Activated CD8-positive, alpha-beta T cell treated with anti-CD3 and anti-CD28 coated beads for 36 hours (primary cell): Measurements from ENCODE around the gene DDX4. TPM values are rescaled to one million over a fixed set of nuclear protein-coding genes. Genes with fewer than 3 reads are reported as not detected.
A peak's percentile ranks its signal among the peaks of the same experiment; 100 is the strongest.

Experiments used
- ATAC-seq: fragments of 200-7000 bp; cut with Tn5 transposase; one replicate; pipeline ENCODE4 v1.10.0; 2021; ENCODE audit warnings: mild to moderate bottlenecking, moderate library complexity
- CTCF ChIA-PET: fragments of 350-600 bp; sonication (Branson Sonifier 250); formaldehyde crosslinking; loops from one replicate; lab custom pipeline; 2021; ENCODE audit warnings: antibody characterized with exemption; lab: Charles Lee
- POLR2A ChIA-PET: fragments of 350-600 bp; sonication (Branson Sonifier 250); formaldehyde crosslinking; loops from one replicate; lab custom pipeline; 2021; ENCODE audit warnings: antibody characterized with exemption; lab: Charles Lee
- DNase-seq: peaks from one replicate; pipeline ENCODE4 v3.0.0-alpha.2; 2020
- H3K27ac Mint-ChIP-seq: one replicate; pipeline ENCODE4 v1.8.0; 2021; ENCODE audit warnings: mild to moderate bottlenecking, mixed read lengths
- H3K27me3 Mint-ChIP-seq: one replicate; pipeline ENCODE4 v1.8.0; 2021; ENCODE audit warnings: mixed read lengths
- H3K36me3 Mint-ChIP-seq: one replicate; pipeline ENCODE4 v1.8.0; 2021; ENCODE audit warnings: low read depth, mixed read lengths
- H3K4me1 Mint-ChIP-seq: one replicate; pipeline ENCODE4 v1.8.0; 2021; ENCODE audit warnings: low read depth, mixed read lengths
- H3K4me3 Mint-ChIP-seq: one replicate; pipeline ENCODE4 v1.8.0; 2021; ENCODE audit warnings: mild to moderate bottlenecking, moderate library complexity, mixed read lengths
- H3K9me3 Mint-ChIP-seq: one replicate; pipeline ENCODE4 v1.8.0; 2021; ENCODE audit warnings: mixed read lengths
- CTCF ChIP-seq: fragments of 200-600 bp; IDR thresholded peaks from one replicate; pipeline ENCODE4 v1.8.0; 2022; ENCODE audit warnings: antibody characterized with exemption, mild to moderate bottlenecking
- intact Hi-C: fragments of 100-400 bp; cut with micrococcal nuclease; formaldehyde crosslinking; loops from one replicate; pipeline ENCODE4 v1.10.0; 2022
- total RNA-seq, 2 experiments: library from RNA; stranded (reverse); gene quantifications; one replicate each; pipeline ENCODE4 v1.2.3, GENCODE V29; 2021

The DDX4 gene
- total RNA-seq, 2 experiments from 2014 or later: not detected

DNA sequence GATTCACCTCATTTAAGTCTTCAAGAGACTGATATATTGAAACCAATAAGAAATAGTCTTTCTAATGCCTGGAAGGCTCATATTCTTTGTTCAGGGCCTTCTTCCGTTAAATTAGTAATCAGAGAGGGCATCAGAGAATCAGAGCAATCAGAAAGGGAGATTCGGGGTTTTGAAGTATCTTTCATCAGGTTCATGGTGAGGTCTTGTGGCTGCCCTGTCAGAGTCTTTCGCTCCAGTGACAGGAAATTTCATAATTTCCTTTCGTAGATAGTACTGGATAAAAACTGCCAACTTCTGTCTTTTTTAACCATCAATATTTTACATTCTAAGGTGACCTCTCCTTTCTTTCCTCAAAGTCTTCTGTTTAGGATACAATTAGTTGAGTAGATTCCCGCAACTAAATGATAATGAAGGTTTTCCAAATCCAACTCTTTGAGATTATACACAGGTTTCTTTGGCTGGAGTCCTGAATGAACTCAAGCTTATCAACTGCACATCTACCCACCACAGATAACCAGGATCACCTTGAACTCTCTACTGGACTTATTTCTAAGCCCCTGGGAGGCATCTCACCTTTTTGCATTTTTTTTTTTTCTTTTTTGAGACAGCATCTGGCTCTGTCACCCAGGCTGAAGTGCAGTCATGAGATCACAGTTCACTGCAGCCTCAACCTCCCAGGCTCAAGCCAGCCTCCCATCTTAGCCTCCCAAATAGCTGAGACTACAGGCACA lies 118.8 kb downstream of the DDX4 start:
- peak; percentile 30 for DNase-seq
- POLR2A ChIA-PET: interaction anchor here (1.7 kb wide), 1 partner anchor 9 kb away, joined by 6 read pairs; no protein-coding TSS in a partner anchor
- no peak for TF ChIP-seq CTCF
- H3K27me3 Mint-ChIP-seq: no peaks in the 10 kb centered on the region
- H3K4me1 Mint-ChIP-seq: peaks cover 23% of the 10 kb centered on the region
- intact Hi-C loops: no loop called here
- peak; percentile 72 for ATAC-seq
- H3K4me3 Mint-ChIP-seq: no peak overlapping the region
- peaks cover 4% of the 10 kb centered on the region for H3K9me3 Mint-ChIP-seq
- CTCF ChIA-PET: no interaction called here
- no peaks in the 10 kb centered on the region for H3K36me3 Mint-ChIP-seq
- peak overlapping the region; percentile 55 for H3K27ac Mint-ChIP-seq

GRCh38 chr5:55857247-55857640 lies 119.4 kb downstream of the DDX4 start:
- no peak for DNase-seq
- no peak for TF ChIP-seq CTCF
- ChIA-PET POLR2A (interaction anchor here (1.7 kb wide), 1 partner anchor 8 kb away, joined by 6 read pairs; no protein-coding TSS in a partner anchor), CTCF (interaction anchor here (1.2 kb wide), 1 partner anchor 12 kb away, joined by 3 read pairs; no protein-coding TSS in a partner anchor)
- Mint-ChIP-seq H3K27me3 (no peaks in the 10 kb centered on the region), H3K4me1 (peaks cover 23% of the 10 kb centered on the region), H3K4me3 (no peak overlapping the region), H3K36me3 (no peaks in the 10 kb centered on the region), H3K27ac (no peak overlapping the region), H3K9me3 (peaks cover 4% of the 10 kb centered on the region)
- no peak for ATAC-seq
- intact Hi-C loops: no loop called here

DNA sequence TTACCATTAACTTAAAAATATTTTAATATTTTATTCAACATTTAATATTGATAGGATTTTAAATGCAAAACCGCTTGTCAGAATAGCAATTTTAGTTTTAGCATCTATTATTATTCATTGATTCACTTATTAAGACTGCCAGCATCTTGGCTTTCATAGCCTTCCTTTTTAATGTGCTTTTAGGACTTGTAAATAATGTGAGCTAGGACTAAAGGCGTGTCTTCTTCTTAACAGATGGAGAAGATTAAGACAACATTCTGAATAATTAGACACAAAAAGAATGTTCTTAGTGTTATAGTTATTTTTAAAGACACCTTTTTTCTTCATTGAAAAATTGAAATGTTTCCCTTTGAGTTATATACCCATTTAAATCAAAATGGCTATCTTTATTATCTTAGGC lies 120.2 kb downstream of the DDX4 start:
- Mint-ChIP-seq H3K4me1 (peaks cover 23% of the 10 kb centered on the region), H3K27ac (no peak overlapping the region), H3K9me3 (peaks cover 4% of the 10 kb centered on the region), H3K36me3 (no peaks in the 10 kb centered on the region), H3K27me3 (no peaks in the 10 kb centered on the region), H3K4me3 (no peak overlapping the region)
- DNase-seq (no peak), ATAC-seq (no peak)
- intact Hi-C loops: no loop called here
- TF ChIP-seq CTCF: no peak
- ChIA-PET CTCF (interaction anchor here (1.2 kb wide), 1 partner anchor 11 kb away, joined by 3 read pairs; no protein-coding TSS in a partner anchor), POLR2A (no interaction called here)

GRCh38 chr5:55860288-55860687 lies 122.4 kb downstream of the DDX4 start:
- ATAC-seq (no peak), DNase-seq (no peak)
- ChIA-PET POLR2A (no interaction called here), CTCF (no interaction called here)
- Mint-ChIP-seq H3K36me3 (no peaks in the 10 kb centered on the region), H3K27me3 (no peaks in the 10 kb centered on the region), H3K27ac (no peak overlapping the region), H3K4me1 (peaks cover 24% of the 10 kb centered on the region), H3K9me3 (peaks cover 4% of the 10 kb centered on the region), H3K4me3 (no peak overlapping the region)
- intact Hi-C loops: no loop called here
- no peak for TF ChIP-seq CTCF

- Mint-ChIP-seq H3K27me3 (no peaks in the 10 kb centered on the region), H3K36me3 (no peaks in the 10 kb centered on the region), H3K9me3 (peaks cover 4% of the 10 kb centered on the region), H3K4me3 (no peak overlapping the region), H3K27ac (no peak overlapping the region), H3K4me1 (peaks cover 21% of the 10 kb centered on the region)
- POLR2A ChIA-PET: no interaction called here
- no peak for ATAC-seq
- intact Hi-C loops: no loop called here
- no peak for DNase-seq
- no peak for TF ChIP-seq CTCF
- CTCF ChIA-PET: no interaction called here
Observed at GRCh38 chr5:55860709-55861108, 122.8 kb downstream of the DDX4 start.
